Stimulated activated CD8-positive, alpha-beta memory T cell treated with anti-CD3 and anti-CD28 coated beads, Interleukin-4, amount 100 ng/mL, for 4 hours (primary cell): Measurements from ENCODE around the gene CD47.
A peak's percentile ranks its signal among the peaks of the same experiment; 100 is the strongest.

Experiments
- DNase-seq, 2 donors: peaks; one replicate each; pipeline ENCODE4 v3.0.0-alpha.2; 2020; ENCODE audit warnings: low read depth in 2 of 2, low spot score in 1 of 2

CD47 gene

GRCh38 chr3:108117241-108117775, 26.5 kb upstream of the CD47 start:
- DNase-seq, result no peak

- DNase-seq, result no peak
These were observed 23.7 kb upstream of the CD47 start for GRCh38 chr3:108114423-108115065.

DNA sequence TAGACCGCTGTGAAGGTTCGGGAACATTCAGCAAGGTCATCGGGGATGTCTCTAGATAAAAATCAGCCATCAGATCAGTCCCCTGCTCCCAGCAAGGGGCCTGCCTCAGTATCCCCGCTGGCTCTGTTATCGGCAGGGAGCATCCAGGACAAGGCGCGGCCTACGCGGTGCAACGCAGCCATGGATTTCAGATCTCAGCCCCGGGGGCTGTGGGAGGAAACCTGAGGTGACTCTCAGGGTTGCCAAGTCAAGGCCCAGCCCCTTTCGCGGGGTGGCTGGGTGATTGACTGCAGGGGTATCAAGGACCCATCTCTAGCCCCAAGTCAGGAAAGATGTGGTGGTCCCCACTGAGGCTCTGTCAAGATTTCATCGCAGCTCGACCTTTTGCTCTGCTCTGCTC, 23.1 kb upstream of the CD47 start:
- no peak for DNase-seq

- DNase-seq, result no peak
These were observed 20.1 kb upstream of the CD47 start for GRCh38 chr3:108110934-108111333.

GRCh38 chr3:108108416-108108815, 17.6 kb upstream of the CD47 start:
- no peak for DNase-seq

DNA sequence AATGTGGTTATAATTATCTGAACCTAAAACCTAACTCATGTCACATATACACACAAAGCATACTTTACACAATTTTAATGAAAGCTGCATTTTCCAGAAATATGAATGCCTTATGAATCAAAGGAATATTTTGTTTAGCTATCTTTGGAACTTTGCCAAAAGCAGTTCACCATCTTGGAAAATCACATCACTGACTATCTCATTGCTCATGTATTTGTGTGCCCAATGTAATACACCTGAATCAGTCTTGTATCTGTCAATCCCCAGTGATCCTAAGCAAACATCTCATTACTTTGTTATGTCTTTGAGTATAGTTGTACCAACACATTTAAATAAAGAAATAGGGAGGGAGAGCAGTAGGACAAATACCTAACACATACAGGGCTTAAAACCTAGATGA, 15.6 kb upstream of the CD47 start:
- DNase-seq, result no peak

DNA sequence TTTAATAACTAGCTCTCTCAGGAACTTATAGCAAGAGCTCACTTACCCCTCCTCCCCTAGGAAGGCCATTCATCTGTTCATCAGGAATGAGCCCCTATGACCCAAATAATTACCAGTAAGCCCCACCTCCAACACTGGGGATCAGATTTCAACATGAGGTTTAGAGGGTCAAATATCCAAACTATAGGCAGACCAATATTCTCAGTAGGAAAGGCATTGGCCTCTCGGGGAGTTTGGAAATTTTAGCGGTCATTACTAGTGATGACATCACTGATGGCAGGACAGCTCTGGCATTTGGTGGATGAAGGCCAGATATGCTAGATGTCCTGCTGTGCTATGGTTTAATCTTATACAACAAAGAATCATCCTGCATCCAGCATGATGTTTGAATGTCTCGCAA, 15.2 kb upstream of the CD47 start:
- DNase-seq, result no peak

- no peak for DNase-seq
These were observed 13.3 kb upstream of the CD47 start for GRCh38 chr3:108103886-108104797.

DNA sequence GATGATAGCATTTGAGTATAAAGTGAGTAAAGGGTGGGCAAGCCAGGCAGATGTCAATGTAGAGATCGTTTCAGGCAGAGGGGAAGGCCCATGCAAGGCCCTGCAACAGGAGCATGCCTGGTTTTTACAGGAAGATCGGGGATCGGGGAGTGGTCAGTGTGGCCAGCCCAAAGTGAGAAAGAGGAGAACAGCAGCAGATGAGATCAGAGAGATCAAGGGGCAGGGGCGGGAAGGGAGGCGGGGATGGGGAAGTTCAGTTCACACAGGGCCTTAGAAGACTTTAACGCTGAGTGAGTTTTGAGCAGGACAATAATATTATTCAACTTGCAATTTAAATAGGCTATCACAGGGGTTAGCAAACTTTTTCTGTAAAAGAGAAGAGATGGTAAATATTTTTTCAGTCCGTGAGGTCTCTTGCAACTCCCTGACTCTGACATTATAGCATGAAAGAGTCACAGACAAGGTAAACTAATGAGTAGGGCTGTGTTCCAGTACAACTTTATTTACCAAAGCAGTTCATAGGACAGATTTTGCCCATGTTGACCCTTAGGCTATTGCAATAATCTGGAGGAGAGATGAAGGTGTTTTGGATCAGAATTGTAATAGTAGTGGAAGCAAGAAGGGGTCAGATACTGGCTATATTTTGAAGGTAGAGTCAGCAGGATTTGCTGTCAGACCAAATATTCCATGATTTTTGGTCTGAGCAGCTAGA, 12.4 kb upstream of the CD47 start:
- no peak for DNase-seq

GRCh38 chr3:108102420-108103039, 11.7 kb upstream of the CD47 start:
- no peak for DNase-seq

DNA sequence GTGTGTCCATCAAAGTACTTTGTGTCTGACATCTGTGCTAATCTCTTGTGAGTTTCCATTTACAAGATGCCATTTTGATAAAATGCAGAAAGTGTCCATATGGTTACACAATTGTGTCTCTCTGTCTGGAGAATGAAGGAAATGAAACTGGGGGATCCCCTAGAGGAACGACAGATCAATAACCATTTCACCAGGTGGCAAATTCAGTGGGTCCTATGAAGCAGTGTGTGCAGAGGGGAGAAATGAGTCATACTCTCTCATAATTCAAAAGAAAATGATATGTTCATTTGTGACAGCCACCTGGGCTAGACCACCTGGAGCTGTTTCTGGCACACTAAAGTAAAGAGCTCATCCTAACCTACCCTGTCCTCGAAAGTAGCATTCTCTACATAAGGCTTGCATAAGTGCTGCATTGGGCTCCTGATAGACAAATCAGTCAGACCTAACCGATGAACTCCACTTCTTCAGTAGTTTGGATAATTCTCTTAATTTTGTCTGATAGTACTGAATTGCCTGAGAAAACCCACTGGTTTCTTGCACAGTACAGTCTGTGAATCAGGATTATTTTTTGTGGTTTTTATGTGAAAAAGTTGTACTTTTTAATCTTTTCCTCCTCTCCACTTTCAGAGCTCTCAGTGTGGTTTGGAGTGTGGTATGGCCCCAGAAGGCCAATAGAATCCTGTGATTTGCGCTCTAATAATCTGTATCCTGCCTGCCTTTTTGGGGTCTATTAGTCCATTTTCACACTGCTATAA, 10.3 kb upstream of the CD47 start:
- no peak for DNase-seq

DNA sequence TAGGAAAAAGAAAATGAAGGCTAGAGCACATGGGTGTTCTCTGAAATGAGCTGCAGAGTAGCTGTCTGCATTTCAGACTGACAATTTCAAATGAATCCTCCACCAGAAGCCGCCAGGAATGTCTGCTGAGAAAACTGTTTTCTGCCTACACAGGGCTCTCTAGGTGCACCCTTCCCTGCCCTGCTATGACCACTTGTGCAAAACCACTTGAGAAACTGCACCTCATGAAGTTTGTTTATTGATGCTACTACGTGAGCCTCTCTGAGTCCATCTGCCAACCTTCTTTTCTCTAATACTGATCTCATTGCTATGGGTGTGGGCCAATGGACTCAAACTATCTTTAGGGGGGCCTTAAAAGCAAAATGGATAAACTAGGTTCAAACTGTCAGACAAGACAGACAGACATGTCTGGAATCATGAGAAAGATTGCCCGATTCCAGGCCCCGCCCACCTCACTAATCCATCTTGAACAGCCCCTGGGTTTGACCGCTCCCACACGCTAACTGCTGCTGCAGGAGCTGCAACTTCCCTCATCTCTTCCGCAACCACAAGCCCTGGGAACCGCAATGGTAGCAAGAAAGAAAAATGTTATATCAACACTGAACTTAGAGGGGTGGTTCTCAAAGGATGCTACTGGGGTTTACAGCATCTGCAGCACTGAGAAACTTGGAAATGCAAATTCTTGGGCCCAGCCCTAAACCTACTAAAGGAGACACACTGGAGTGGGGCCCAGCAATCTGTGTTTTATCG, 9.0 kb upstream of the CD47 start:
- DNase-seq, result peak in 1 of 2 donors; percentile 15

- DNase-seq, result no peak
These were observed 8.4 kb upstream of the CD47 start for GRCh38 chr3:108099244-108099643.

DNA sequence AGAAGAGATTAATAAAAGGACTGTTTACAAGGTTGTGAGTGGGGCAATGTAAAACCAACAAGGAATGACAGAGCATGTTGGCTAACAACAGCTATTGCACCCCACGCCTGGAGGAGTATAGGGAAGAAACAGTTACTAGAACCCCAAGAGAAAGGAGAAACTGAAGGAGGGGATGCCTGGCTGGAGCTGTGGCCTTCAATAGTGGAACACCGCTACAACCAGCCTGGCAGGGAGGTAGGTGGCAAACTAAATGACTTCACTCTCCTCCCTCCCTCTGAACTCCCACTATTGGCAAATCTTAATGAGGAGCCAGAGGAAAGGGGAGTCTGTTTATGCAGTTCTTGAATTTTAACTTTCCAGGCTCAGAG, 7.2 kb upstream of the CD47 start:
- DNase-seq, result no peak

DNA sequence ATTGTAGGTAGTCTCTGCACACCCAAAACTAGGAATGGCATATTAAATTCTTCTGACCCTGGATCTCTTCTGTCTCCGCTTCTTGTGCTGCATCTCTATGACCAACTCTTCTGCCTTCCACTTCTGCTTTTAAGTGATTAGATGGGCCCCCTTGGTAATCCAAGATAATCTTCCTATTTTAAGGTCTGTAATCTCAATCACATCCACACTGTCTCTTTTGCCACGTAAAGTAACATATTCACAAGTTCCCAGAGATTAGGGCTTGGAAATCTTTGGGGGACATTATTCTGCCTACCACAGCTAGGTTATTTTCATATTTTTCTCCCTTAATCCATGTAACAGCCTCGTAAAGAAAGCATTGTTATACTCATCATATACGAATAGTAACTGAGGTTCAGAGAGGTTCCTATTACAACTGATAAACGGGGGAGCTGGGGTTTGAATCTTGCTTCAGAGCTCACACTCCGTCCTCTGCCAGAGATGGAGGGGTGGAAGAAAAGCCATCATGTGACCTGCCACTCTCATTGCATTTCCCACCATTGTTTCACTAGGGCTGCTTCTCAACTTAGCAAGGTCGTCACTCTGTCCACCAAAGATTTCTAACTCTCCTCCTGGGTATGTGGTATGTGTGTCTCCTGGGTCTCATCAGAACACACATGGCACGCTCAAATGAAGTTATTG, 6.6 kb upstream of the CD47 start:
- no peak for DNase-seq

DNA sequence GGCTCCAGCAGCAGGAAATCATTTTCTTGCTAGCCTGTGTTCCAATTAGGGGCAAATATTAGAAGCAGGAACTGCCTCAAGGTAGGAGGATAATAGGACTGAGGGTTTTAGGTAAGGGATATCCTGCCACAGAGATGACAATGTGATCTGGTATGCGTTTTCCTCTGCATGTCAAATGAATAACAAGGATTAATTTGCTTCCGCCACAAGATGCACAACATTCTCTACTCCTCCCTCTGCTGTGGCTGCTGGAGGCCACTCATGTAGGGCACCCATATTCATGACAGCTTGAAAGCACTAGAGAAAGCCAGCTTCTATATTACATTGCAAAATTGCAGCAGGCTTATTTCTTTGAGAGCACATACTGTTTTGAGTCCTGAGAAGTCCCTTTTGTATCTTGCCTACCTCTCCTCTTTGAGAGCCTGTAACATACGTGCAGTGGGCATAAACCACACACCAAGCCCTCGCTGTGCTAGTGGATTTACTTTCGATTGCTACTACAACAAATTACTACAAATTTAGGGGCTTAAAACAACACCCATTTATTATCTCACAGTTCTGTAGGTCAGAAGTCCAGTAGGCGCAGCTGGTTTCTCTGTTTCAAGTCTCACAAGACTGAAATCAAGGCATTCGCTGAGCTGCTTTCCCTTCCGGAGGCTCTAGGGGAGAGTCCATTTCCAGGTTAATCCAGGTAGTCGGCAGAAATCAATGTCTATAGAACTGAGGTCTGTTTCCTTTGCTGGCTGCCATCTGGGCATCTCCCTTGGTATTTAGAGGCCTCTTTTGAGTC, 5.9 kb upstream of the CD47 start:
- DNase-seq, result no peak

- DNase-seq, result no peak
These were observed 2.8 kb upstream of the CD47 start for GRCh38 chr3:108093616-108094015.

DNA sequence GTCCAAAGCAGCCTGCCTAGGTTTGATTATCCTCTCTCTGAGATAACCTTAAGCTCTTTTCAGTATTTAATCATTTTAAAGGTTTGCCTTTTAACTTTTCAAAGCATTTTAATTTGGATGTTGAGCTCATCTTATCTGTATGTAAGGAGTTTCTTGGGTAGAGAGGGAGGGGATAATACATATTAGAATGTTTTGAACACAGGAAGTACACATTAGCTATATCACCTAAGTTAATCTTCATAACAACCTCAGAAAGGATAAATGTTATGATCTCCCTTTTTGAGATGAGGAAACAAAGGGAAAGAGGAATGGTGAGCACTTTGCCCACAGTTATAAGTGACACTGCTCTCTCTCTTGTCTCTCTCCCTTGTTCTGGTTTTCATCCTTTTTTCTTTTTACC, 2.2 kb upstream of the CD47 start:
- no peak for DNase-seq

- DNase-seq, result no peak
These were observed 1.7 kb upstream of the CD47 start for GRCh38 chr3:108092501-108092900.
